ENCODE data around the gene RASGRP1. TPM values are rescaled to one million over a fixed set of nuclear protein-coding genes. Genes with fewer than 3 reads are reported as not detected.

Gene RASGRP1
- total RNA-seq, 1 donor from 2014 or later = 0.44 TPM

DNA sequence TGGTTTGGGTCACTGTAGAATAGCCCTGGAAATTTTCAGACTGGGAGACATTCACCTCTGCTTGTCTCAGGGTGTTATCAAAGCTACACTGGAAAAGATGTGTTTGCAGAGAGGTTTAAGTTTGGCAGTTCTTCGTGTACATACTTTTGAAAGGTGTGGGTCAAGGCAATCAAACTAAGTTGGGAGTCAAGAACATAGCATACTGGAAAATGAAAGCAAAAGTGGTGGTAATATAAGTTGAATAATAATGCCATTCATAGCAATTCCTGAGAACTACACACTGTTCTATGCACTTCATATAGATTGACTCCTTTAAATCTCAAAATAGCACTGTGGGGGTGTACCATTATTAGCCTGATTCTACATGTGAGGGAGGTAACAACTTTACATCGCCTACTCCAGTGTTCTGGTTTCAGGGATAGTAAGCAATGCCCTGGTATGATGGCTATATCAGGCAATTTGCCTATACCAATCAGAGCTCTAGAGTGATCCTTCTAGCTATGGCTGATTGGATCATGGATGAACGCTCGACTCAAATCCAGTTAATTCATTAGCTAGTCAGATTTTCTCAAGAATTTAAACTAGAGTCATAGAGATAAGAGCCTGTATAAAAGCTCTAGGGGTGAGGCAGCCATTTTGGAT lies 44.6 kb upstream of the RASGRP1 start:
- Histone ChIP-seq H3K4me3 (no peak overlapping the region), H3K36me3 (no peaks in the 10 kb centered on the region), H3K27me3 (ENCODE audit: low read depth) (peaks cover 9% of the 10 kb centered on the region), H3K9me3 (replicated peaks) (no peaks in the 10 kb centered on the region), H3K4me1 (no peaks in the 10 kb centered on the region), H3K27ac (replicated peaks) (no peak overlapping the region)
- DNase-seq = no peak
- TF ChIP-seq, protein P1, sequence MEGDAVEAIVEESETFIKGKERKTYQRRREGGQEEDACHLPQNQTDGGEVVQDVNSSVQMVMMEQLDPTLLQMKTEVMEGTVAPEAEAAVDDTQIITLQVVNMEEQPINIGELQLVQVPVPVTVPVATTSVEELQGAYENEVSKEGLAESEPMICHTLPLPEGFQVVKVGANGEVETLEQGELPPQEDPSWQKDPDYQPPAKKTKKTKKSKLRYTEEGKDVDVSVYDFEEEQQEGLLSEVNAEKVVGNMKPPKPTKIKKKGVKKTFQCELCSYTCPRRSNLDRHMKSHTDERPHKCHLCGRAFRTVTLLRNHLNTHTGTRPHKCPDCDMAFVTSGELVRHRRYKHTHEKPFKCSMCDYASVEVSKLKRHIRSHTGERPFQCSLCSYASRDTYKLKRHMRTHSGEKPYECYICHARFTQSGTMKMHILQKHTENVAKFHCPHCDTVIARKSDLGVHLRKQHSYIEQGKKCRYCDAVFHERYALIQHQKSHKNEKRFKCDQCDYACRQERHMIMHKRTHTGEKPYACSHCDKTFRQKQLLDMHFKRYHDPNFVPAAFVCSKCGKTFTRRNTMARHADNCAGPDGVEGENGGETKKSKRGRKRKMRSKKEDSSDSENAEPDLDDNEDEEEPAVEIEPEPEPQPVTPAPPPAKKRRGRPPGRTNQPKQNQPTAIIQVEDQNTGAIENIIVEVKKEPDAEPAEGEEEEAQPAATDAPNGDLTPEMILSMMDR (IDR thresholded peaks at IDR 0.05; ENCODE audit: borderline replicate concordance) = no peak
- intact Hi-C loops (cut with micrococcal nuclease) = no loop called here

DNA sequence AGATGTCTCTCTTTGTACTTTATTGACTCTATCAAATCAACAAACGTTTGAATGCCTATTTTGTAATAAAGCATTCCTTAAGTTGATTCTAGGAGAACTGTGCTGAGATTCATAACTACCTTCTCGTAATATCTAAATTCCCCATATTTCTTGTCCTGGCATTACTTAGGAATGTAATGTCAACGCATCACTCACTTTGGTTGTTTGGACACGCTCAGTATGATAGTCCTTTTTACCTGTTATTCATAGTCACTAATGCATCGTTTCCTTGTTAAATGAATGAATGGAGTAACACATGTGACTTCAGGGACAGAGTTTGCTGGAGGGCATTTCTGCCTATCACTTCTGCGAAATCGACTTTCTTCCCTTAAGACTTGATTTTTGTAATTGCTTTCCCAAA lies 44.1 kb upstream of the RASGRP1 start:
- no peaks in the 10 kb centered on the region for H3K36me3 ChIP-seq
- TF ChIP-seq, protein P1 (IDR thresholded peaks at IDR 0.05; ENCODE audit: borderline replicate concordance) = no peak
- intact Hi-C loops (cut with micrococcal nuclease) = no loop called here
- no peaks in the 10 kb centered on the region for H3K4me1 ChIP-seq
- H3K27me3 ChIP-seq (ENCODE audit: low read depth) = peaks cover 12% of the 10 kb centered on the region
- H3K4me3 ChIP-seq = no peak overlapping the region
- no peak for DNase-seq
- H3K9me3 ChIP-seq (replicated peaks) = no peaks in the 10 kb centered on the region
- H3K27ac ChIP-seq (replicated peaks) = no peak overlapping the region

DNA sequence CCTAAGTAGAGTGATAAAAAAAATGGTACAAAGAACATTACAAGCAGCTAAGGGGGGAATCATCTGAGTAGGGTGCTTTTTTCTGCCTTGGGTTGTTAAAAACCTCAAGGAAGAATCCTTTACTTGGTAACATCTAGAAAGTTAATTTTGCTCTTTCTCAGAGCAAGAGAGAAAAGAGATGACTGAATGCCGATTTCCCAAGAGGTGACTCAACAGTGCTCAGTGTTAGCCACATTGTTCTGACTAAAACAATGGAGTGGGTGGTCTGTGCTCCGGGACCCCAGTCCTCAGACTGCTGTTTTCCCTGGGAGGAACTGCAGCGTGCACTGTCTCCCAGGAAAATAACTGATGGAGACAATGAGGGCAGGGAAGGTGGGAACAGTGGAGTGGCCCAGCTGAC lies 41.1 kb upstream of the RASGRP1 start:
- Histone ChIP-seq H3K27me3 (ENCODE audit: low read depth) (peaks cover 12% of the 10 kb centered on the region), H3K4me1 (no peaks in the 10 kb centered on the region), H3K9me3 (replicated peaks) (no peaks in the 10 kb centered on the region), H3K36me3 (no peaks in the 10 kb centered on the region), H3K4me3 (no peak overlapping the region), H3K27ac (replicated peaks) (no peak overlapping the region)
- TF ChIP-seq, protein P1 (IDR thresholded peaks at IDR 0.05; ENCODE audit: borderline replicate concordance) = no peak
- intact Hi-C loops (cut with micrococcal nuclease) = no loop called here
- DNase-seq = no peak

DNA sequence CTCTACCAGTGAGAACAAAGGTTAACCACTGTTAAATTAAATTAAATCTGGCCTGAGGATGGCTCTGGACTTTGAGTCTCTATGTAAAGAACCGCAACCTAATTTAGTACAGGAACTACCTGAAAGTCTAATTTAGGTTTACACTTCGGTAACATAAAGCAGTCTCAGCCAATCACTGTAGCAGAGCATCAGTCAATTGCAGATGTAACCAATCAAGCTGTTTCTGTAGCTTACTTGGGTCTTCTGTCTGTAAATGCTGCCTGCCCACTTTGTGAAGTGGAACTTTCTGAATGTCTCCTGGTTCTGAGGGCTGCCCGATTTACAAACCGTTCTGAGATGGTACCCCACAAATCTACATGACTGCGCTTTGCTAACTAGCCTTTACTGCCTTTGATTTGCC lies 39.1 kb upstream of the RASGRP1 start:
- no peak overlapping the region for H3K4me3 ChIP-seq
- intact Hi-C loops (cut with micrococcal nuclease) = no loop called here
- DNase-seq = no peak
- peaks cover 12% of the 10 kb centered on the region for H3K27me3 ChIP-seq (ENCODE audit: low read depth)
- no peaks in the 10 kb centered on the region for H3K4me1 ChIP-seq
- no peaks in the 10 kb centered on the region for H3K36me3 ChIP-seq
- TF ChIP-seq, protein P1 (IDR thresholded peaks at IDR 0.05; ENCODE audit: borderline replicate concordance) = no peak
- H3K27ac ChIP-seq (replicated peaks) = no peak overlapping the region
- no peaks in the 10 kb centered on the region for H3K9me3 ChIP-seq (replicated peaks)

DNA sequence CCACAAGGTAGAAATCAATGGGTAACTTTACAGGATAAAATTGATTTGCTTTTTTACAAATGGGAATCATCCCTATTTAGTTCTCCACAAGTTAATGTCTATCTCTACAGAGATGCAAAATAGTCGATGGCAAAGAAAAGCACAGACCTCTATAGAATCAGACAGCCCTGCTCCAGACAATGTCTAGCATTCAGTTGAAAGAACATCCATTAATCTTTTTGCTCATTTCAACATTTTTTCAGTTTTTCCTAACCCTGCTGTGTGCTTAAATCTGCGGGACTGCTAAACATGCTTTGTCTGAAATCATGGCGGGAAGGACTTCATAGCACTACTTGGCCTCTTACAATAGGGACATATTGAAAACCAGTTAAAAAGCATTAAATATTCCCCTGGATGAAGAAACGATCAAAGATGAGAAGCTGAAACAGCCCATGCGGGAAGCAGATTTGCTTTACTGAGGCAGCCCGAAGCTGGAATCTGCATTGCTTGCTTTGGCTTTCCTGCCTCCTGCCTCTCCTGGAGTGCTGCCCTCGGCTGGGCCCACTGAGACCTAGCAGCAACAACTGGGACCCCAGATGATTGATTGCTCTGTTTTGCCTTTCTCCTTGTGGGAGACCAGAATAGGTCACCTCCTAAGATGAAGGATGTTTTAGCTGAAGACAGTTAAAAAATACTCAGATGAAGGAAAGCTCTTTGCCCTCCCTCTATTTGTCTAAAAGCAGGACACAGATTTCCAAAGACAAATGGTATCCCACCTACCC lies 38.5 kb upstream of the RASGRP1 start:
- no peak for DNase-seq
- no peak overlapping the region for H3K27ac ChIP-seq (replicated peaks)
- H3K4me1 ChIP-seq = no peaks in the 10 kb centered on the region
- H3K4me3 ChIP-seq = no peak overlapping the region
- intact Hi-C loops (cut with micrococcal nuclease) = no loop called here
- TF ChIP-seq, protein P1 (IDR thresholded peaks at IDR 0.05; ENCODE audit: borderline replicate concordance) = no peak
- peaks cover 12% of the 10 kb centered on the region for H3K27me3 ChIP-seq (ENCODE audit: low read depth)
- no peaks in the 10 kb centered on the region for H3K9me3 ChIP-seq (replicated peaks)
- H3K36me3 ChIP-seq = no peaks in the 10 kb centered on the region
